OCI-LY7 (cell line): ENCODE data around the gene WRNIP1. TPM values are rescaled to one million over a fixed set of nuclear protein-coding genes. Genes with fewer than 3 reads are reported as not detected.

Source experiments
- BruUV-seq: library from RNA; stranded (reverse); fragments of 400-500 nt; replicated peaks from 2 replicates; lab custom pipeline; 2021; lab: Mats Ljungman, UMichigan
- CTCF ChIA-PET: fragments of 300-600 bp; sonication (Branson Sonifier 250); formaldehyde crosslinking; loops from one replicate; lab custom pipeline; 2022; ENCODE audit warnings: antibody characterized with exemption; ENCODE audit not compliant: unreplicated experiment; lab: Charles Lee
- POLR2A ChIA-PET: fragments of 300-600 bp; sonication (Branson Sonifier 250); formaldehyde crosslinking; loops from one replicate; lab custom pipeline; 2022; ENCODE audit warnings: antibody characterized with exemption; lab: Charles Lee
- DNase-seq: peaks from one replicate; pipeline ENCODE4 v3.0.0-alpha.2; 2015; ENCODE audit warnings: low spot score
- H2AFZ ChIP-seq: fragments of 200-600 bp; sonication (generic), shearing (Covaris generic); 2 replicates; pipeline ENCODE4 v1.6.1; 2014; ENCODE audit warnings: mild to moderate bottlenecking, antibody characterized with exemption, low read length, moderate library complexity
- H3K27ac ChIP-seq: fragments of 200-600 bp; sonication (generic); 2 replicates; pipeline ENCODE4 v1.5.1; 2014; ENCODE audit warnings: mixed run types, low read depth, mild to moderate bottlenecking, moderate library complexity, low read length, inconsistent platforms; ENCODE audit not compliant: poor library complexity, severe bottlenecking
- H3K36me3 ChIP-seq: fragments of 200-600 bp; sonication (generic); 2 replicates; pipeline ENCODE4 v1.6.1; 2014; ENCODE audit warnings: mild to moderate bottlenecking, antibody characterized with exemption, low read length, moderate library complexity, mixed read lengths; ENCODE audit not compliant: insufficient read depth
- H3K4me1 ChIP-seq: fragments of 200-600 bp; sonication (generic); 2 replicates; pipeline ENCODE4 v1.5.1; 2014; ENCODE audit warnings: mild to moderate bottlenecking, low read length; ENCODE audit not compliant: insufficient read depth, poor library complexity, severe bottlenecking
- H3K4me2 ChIP-seq: fragments of 200-600 bp; sonication (generic); 2 replicates; pipeline ENCODE4 v1.6.1; 2014; ENCODE audit warnings: mild to moderate bottlenecking, low read length
- H3K4me3 ChIP-seq: fragments of 200-600 bp; sonication (generic); 2 replicates; pipeline ENCODE4 v1.5.1; 2014; ENCODE audit warnings: mild to moderate bottlenecking, low read depth, low read length; ENCODE audit not compliant: poor library complexity, severe bottlenecking
- H3K79me2 ChIP-seq: fragments of 200-600 bp; sonication (generic); 2 replicates; pipeline ENCODE4 v1.6.1; 2016; ENCODE audit warnings: low read depth, mild to moderate bottlenecking, low read length, moderate library complexity, mixed read lengths; ENCODE audit not compliant: insufficient read depth
- H3K9me2 ChIP-seq: fragments of 200-600 bp; sonication (generic); 2 replicates; pipeline ENCODE4 v1.6.1; 2016; ENCODE audit warnings: mild to moderate bottlenecking, low read length, mixed read lengths; ENCODE audit not compliant: insufficient read depth
- H3K9me3 ChIP-seq: fragments of 200-600 bp; sonication (generic); 2 replicates; pipeline ENCODE4 v1.6.1; 2014; ENCODE audit warnings: mild to moderate bottlenecking, mixed run types, low read length, mixed read lengths
- H4K20me1 ChIP-seq: fragments of 200-600 bp; sonication (generic); 2 replicates; pipeline ENCODE4 v1.6.1; 2014; ENCODE audit warnings: mild to moderate bottlenecking, antibody characterized with exemption, low read length, moderate library complexity, mixed read lengths; ENCODE audit not compliant: insufficient read depth
- EZH2phosphoT487 ChIP-seq: fragments of 200-600 bp; sonication (generic); IDR thresholded peaks from 2 replicates; pipeline ENCODE4 v1.6.1; 2018; ENCODE audit warnings: low read depth, borderline replicate concordance, mild to moderate bottlenecking, mixed run types, antibody characterized with exemption, low read length, moderate library complexity, mixed read lengths
- intact Hi-C: fragments of 100-400 bp; cut with micrococcal nuclease; formaldehyde crosslinking; loops from one replicate; pipeline ENCODE4 v1.10.0; 2022; ENCODE audit not compliant: unreplicated experiment
- total RNA-seq, 2 experiments: library from RNA; depleted of rRNA in 1 of 2; stranded (reverse); fragments of >200 nt in 1 of 2; shearing (Covaris generic) in 1 of 2; gene quantifications; 2 replicates each; pipeline ENCODE4 v1.2.3, GENCODE V29; 2014 to 2022
- TF ChIP-seq, protein P1 (sequence below): fragments of 200-600 bp; sonication (generic); conservative IDR thresholded peaks from 2 replicates; pipeline ENCODE4 v1.5.1; 2014; ENCODE audit warnings: mild to moderate bottlenecking, antibody characterized with exemption, low read length, moderate library complexity, mixed read lengths

WRNIP1 gene
- total RNA-seq, 2 experiments from 2014 or later, result 43.8 to 54.2 TPM

DNA sequence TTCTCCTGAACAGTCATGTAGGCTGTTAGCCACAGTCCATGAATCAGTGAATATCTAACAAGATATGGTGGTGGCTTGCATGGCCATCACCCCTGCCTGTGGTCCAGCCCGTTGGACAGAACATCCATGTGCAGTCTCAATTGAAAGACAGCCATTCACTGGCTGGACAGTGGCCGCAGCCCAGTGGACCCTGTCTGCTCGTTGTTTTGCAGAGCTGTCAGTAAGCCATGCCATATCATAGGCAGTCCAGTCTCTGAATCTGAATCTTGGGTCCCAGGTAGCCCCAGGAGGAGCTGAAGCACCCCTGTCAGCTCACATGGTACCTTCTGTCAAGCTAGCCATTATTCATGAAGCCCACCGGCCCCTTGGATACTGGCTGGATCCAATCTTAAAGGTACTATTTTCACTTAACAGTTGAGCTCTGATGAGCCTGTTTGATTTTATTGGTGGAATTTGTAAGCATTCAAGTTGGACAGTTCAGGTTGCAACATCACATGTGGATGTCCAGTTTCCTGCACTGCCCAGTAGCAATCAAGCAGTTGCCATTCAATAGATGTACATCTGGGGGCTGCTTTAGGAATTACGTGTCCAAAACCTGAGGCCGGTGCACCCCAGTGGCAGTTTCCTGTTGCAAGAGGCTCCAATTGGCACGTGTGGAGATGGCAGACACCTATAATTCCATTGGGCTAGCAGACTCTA lies 38.7 kb downstream of the WRNIP1 start:
- intact Hi-C loops, result no loop called here
- Histone ChIP-seq H3K4me3 (no peak overlapping the region), H3K27ac (no peak overlapping the region), H3K79me2 (no peaks in the 10 kb centered on the region), H3K4me1 (no peaks in the 10 kb centered on the region), H3K9me3 (no peaks in the 10 kb centered on the region), H2AFZ (no peak overlapping the region), H3K36me3 (no peaks in the 10 kb centered on the region), H3K4me2 (no peak overlapping the region), H3K9me2 (no peaks in the 10 kb centered on the region), H4K20me1 (no peaks in the 10 kb centered on the region)
- TF ChIP-seq EZH2phosphoT487, result no peak
- TF ChIP-seq, protein P1, sequence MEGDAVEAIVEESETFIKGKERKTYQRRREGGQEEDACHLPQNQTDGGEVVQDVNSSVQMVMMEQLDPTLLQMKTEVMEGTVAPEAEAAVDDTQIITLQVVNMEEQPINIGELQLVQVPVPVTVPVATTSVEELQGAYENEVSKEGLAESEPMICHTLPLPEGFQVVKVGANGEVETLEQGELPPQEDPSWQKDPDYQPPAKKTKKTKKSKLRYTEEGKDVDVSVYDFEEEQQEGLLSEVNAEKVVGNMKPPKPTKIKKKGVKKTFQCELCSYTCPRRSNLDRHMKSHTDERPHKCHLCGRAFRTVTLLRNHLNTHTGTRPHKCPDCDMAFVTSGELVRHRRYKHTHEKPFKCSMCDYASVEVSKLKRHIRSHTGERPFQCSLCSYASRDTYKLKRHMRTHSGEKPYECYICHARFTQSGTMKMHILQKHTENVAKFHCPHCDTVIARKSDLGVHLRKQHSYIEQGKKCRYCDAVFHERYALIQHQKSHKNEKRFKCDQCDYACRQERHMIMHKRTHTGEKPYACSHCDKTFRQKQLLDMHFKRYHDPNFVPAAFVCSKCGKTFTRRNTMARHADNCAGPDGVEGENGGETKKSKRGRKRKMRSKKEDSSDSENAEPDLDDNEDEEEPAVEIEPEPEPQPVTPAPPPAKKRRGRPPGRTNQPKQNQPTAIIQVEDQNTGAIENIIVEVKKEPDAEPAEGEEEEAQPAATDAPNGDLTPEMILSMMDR, result no peak
- ChIA-PET POLR2A (interaction anchor here (1.1 kb wide), 1 partner anchor 13 kb away, joined by 4 read pairs; no protein-coding TSS in a partner anchor), CTCF (no interaction called here)
- DNase-seq, result no peak
- BruUV-seq, result no TSS peak

DNA sequence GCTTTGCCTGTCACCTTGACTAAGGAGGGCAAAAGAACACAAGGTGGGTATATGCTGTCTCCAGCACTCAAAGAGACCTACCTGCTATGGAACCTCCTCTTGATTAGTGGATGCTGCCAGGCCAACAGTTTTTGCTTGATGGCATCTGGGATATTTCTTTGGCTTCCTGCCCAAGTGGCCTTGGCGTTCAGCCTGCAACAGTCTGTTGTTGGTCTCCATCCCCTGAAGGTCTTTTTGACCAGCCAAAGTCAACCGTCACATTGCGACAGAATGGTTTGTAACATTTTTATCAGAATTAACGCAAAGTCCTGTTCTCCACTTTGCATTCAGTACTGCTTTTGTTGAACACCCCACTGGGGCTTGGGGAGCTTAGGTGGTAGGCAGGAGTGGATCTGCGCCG lies 39.3 kb downstream of the WRNIP1 start:
- no peak for TF ChIP-seq EZH2phosphoT487
- TF ChIP-seq, protein P1, result no peak
- intact Hi-C loops, result no loop called here
- ChIA-PET POLR2A (interaction anchor here (1.1 kb wide), 1 partner anchor 13 kb away, joined by 4 read pairs; no protein-coding TSS in a partner anchor), CTCF (no interaction called here)
- H3K4me1 ChIP-seq, result no peaks in the 10 kb centered on the region
- H3K9me2 ChIP-seq, result no peaks in the 10 kb centered on the region
- no peak overlapping the region for H2AFZ ChIP-seq
- H3K4me3 ChIP-seq, result no peak overlapping the region
- no peaks in the 10 kb centered on the region for H3K36me3 ChIP-seq
- no TSS peak for BruUV-seq
- no peaks in the 10 kb centered on the region for H4K20me1 ChIP-seq
- no peak overlapping the region for H3K4me2 ChIP-seq
- H3K27ac ChIP-seq, result no peak overlapping the region
- no peak for DNase-seq
- H3K9me3 ChIP-seq, result no peaks in the 10 kb centered on the region
- no peaks in the 10 kb centered on the region for H3K79me2 ChIP-seq

DNA sequence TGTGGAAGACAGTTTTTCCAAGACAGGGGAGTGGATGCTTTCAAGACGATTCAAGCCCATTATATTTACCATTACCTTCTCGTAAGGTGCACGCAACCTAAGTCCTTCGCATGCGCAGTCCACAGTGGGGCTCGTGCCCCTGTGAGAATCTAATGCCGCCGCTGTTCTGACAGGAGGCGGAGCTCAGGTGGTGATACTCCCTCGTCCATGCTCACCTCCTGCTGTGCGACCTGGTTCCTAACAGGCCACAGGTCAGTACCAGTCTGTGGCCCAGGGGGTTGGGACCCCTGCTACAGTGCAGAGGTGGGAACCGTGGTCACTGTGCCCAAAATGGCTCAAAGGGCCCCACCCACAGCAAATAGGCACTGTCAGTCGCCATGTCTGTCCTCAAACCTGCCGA lies 39.8 kb downstream of the WRNIP1 start:
- no peaks in the 10 kb centered on the region for H3K4me1 ChIP-seq
- no peak overlapping the region for H3K4me2 ChIP-seq
- intact Hi-C loops, result no loop called here
- no peak overlapping the region for H3K4me3 ChIP-seq
- ChIA-PET CTCF (no interaction called here), POLR2A (no interaction called here)
- no peak for DNase-seq
- H3K36me3 ChIP-seq, result no peaks in the 10 kb centered on the region
- H3K9me3 ChIP-seq, result no peaks in the 10 kb centered on the region
- H3K9me2 ChIP-seq, result no peaks in the 10 kb centered on the region
- no TSS peak for BruUV-seq
- TF ChIP-seq, protein P1, result no peak
- no peak for TF ChIP-seq EZH2phosphoT487
- H4K20me1 ChIP-seq, result no peaks in the 10 kb centered on the region
- H3K79me2 ChIP-seq, result no peaks in the 10 kb centered on the region
- no peak overlapping the region for H3K27ac ChIP-seq
- no peak overlapping the region for H2AFZ ChIP-seq
